Endothelial cell of coronary artery (primary cell): ENCODE data around the gene RNF138. TPM values are rescaled to one million over a fixed set of nuclear protein-coding genes. Genes with fewer than 3 reads are reported as not detected.

Source experiments
- total RNA-seq: library from RNA; depleted of rRNA; stranded (reverse); fragments of >200 nt; gene quantifications from 2 replicates; pipeline ENCODE4 v1.2.3, GENCODE V29; 2014

RNF138 gene, protein sequence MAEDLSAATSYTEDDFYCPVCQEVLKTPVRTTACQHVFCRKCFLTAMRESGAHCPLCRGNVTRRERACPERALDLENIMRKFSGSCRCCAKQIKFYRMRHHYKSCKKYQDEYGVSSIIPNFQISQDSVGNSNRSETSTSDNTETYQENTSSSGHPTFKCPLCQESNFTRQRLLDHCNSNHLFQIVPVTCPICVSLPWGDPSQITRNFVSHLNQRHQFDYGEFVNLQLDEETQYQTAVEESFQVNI
- total RNA-seq: 26.0 and 33.5 TPM in 2 replicates

GRCh38 chr18:32091724-32092421, at the start of gene RNF138:
Gene RNF138 (plus strand): TSS chr18:32091874. CDS start chr18:32092777, 903 bp downstream.

Other genes with a start within 250 kb of the RNF138 start
- gene TRAPPC8, start 148.7 kb upstream of the RNF138 start, total RNA-seq: 39.9 and 43.3 TPM in 2 replicates
- gene RNF125, start 73.0 kb upstream of the RNF138 start, total RNA-seq: 0.09 and 0.54 TPM in 2 replicates
- gene MEP1B, start 98.2 kb downstream of the RNF138 start, total RNA-seq: 0.19 TPM in 1 of 2 replicates, not detected in the other